NOMO-1 (cell line): ENCODE results near the gene MRPS31.

Experiments used
- DNase-seq, 2 experiments: peaks; one replicate each; lab custom pipeline; 2025; ENCODE audit not compliant: unreplicated experiment in 2 of 2; lab: John Stamatoyannopoulos, UW

MRPS31 gene

DNA sequence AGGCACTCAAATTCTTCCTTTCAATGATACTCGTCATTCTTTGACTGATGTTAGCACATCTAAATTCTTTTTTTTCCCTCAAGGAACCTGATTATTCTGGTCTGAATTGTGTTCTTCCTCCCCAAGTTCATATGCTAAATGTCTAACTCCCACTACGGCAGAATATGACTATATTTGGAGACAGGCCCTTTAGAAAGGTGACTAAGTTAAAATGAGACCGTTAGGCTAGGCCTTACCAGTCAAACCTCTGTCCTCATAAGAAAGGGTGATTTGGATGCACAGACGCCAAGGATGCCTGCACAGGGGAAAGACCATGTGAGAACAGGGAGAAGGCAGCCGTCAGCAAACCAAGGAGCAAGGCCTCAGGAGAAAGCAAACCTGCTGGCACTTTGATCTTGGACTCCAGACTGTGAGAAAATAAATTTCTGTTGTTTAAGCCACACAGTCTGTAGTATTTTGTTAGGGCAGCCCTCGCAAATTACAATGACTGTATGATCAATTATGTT lies 91.5 kb downstream of the MRPS31 start:
- no peak for DNase-seq
